DND-41 (cell line): ENCODE results near the gene CDHR2.

Source experiments
- CTCF ChIP-seq: IDR thresholded peaks from 2 replicates; pipeline ENCODE4 v1.5.1; 2012; ENCODE audit warnings: borderline replicate concordance, low read length, moderate library complexity, mild to moderate bottlenecking; ENCODE audit not compliant: poor library complexity, severe bottlenecking; ENCODE audit errors: extremely low read depth
- EZH2 ChIP-seq: IDR thresholded peaks from 3 replicates; pipeline ENCODE4 v1.6.1; 2012; ENCODE audit warnings: borderline replicate concordance, low read depth, mild to moderate bottlenecking, moderate library complexity, low read length, inconsistent platforms; ENCODE audit not compliant: severe bottlenecking

- TF ChIP-seq CTCF (no peak), EZH2 (no peak)
Observed at GRCh38 chr5:176570044-176570443, 20.9 kb downstream of the CDHR2 start.
